Measurements from ENCODE around the gene ACP6. TPM values are rescaled to one million over a fixed set of nuclear protein-coding genes. Genes with fewer than 3 reads are reported as not detected.

ACP6 gene
- total RNA-seq, 1 donor from 2014 or later = 3.5 TPM

GRCh38 chr1:147717051-147717705 lies 46.9 kb upstream of the ACP6 start:
- H3K4me3 Mint-ChIP-seq (ENCODE audit: unreplicated experiment) = no peak overlapping the region
- H3K36me3 Mint-ChIP-seq (ENCODE audit: unreplicated experiment) = no peaks in the 10 kb centered on the region
- DNase-seq = no peak
- peaks cover 2% of the 10 kb centered on the region for H3K9me3 Mint-ChIP-seq (ENCODE audit: unreplicated experiment)
- H3K27me3 Mint-ChIP-seq (ENCODE audit: unreplicated experiment) = peaks cover 2% of the 10 kb centered on the region
- no peak for TF ChIP-seq CTCF (IDR thresholded peaks at IDR 0.05; ENCODE audit: partially characterized antibody, unreplicated experiment)
- no peak overlapping the region for H3K27ac Mint-ChIP-seq (ENCODE audit: unreplicated experiment)
- no peaks in the 10 kb centered on the region for H3K4me1 Mint-ChIP-seq (ENCODE audit: low read depth, unreplicated experiment)

- H3K36me3 Mint-ChIP-seq (ENCODE audit: unreplicated experiment) = no peaks in the 10 kb centered on the region
Measured at GRCh38 chr1:147712605-147713004, 42.3 kb upstream of the ACP6 start.

GRCh38 chr1:147700042-147701006 lies 30.0 kb upstream of the ACP6 start:
- H3K36me3 Mint-ChIP-seq (ENCODE audit: unreplicated experiment) = no peaks in the 10 kb centered on the region
- no peak overlapping the region for H3K4me3 Mint-ChIP-seq (ENCODE audit: unreplicated experiment)
- H3K27me3 Mint-ChIP-seq (ENCODE audit: unreplicated experiment) = no peaks in the 10 kb centered on the region
- H3K4me1 Mint-ChIP-seq (ENCODE audit: low read depth, unreplicated experiment) = peaks cover 2% of the 10 kb centered on the region
- H3K9me3 Mint-ChIP-seq (ENCODE audit: unreplicated experiment) = no peaks in the 10 kb centered on the region
- DNase-seq = peak; percentile 71
- peak; percentile 73 for TF ChIP-seq CTCF (IDR thresholded peaks at IDR 0.05; ENCODE audit: partially characterized antibody, unreplicated experiment)
- H3K27ac Mint-ChIP-seq (ENCODE audit: unreplicated experiment) = no peak overlapping the region

More at GRCh38 chr1:147712605-147713004, 42.3 kb upstream of the ACP6 start:
- no peaks in the 10 kb centered on the region for H3K27me3 Mint-ChIP-seq (ENCODE audit: unreplicated experiment)
- DNase-seq = no peak
- no peak overlapping the region for H3K4me3 Mint-ChIP-seq (ENCODE audit: unreplicated experiment)
- no peak overlapping the region for H3K27ac Mint-ChIP-seq (ENCODE audit: unreplicated experiment)
- no peaks in the 10 kb centered on the region for H3K4me1 Mint-ChIP-seq (ENCODE audit: low read depth, unreplicated experiment)
- TF ChIP-seq CTCF (IDR thresholded peaks at IDR 0.05; ENCODE audit: partially characterized antibody, unreplicated experiment) = no peak
- H3K9me3 Mint-ChIP-seq (ENCODE audit: unreplicated experiment) = peaks cover 1% of the 10 kb centered on the region

- no peak overlapping the region for H3K4me3 Mint-ChIP-seq (ENCODE audit: unreplicated experiment)
- H3K4me1 Mint-ChIP-seq (ENCODE audit: low read depth, unreplicated experiment) = peaks cover 2% of the 10 kb centered on the region
- H3K36me3 Mint-ChIP-seq (ENCODE audit: unreplicated experiment) = no peaks in the 10 kb centered on the region
- H3K27ac Mint-ChIP-seq (ENCODE audit: unreplicated experiment) = no peak overlapping the region
- DNase-seq = no peak
- H3K9me3 Mint-ChIP-seq (ENCODE audit: unreplicated experiment) = no peaks in the 10 kb centered on the region
- H3K27me3 Mint-ChIP-seq (ENCODE audit: unreplicated experiment) = no peaks in the 10 kb centered on the region
- TF ChIP-seq CTCF (IDR thresholded peaks at IDR 0.05; ENCODE audit: partially characterized antibody, unreplicated experiment) = no peak
Measured at GRCh38 chr1:147699686-147700041, 29.3 kb upstream of the ACP6 start.
